Natural killer cell (primary cell): ENCODE results near the gene PDRG1. TPM values are rescaled to one million over a fixed set of nuclear protein-coding genes. Genes with fewer than 3 reads are reported as not detected.

Experiments
- ATAC-seq, 3 donors: fragments of 150-1000 bp in 2 of 3; fragments of 200-7000 bp in 1 of 3; cut with Tn5 transposase; 1 replicate in 1 of 3; 2 replicates in 2 of 3; pipeline ENCODE4 v1.10.0; 2021; ENCODE audit warnings: mild to moderate bottlenecking in 2 of 3, moderate library complexity in 2 of 3
- DNase-seq, 2 donors: peaks; one replicate each; pipeline versions ENCODE4 v3.0.0 to v3.0.0-alpha.2; 2013 to 2021; ENCODE audit warnings: mixed read lengths in 1 of 2
- H3K27ac ChIP-seq: one replicate; pipeline ENCODE4 v1.5.1; 2013; ENCODE audit warnings: mild to moderate bottlenecking, low read length
- H3K27me3 ChIP-seq: one replicate; pipeline ENCODE4 v1.6.1; 2013; ENCODE audit warnings: low read length; ENCODE audit not compliant: control insufficient read depth, insufficient read depth
- H3K36me3 ChIP-seq: one replicate; pipeline ENCODE4 v1.6.1; 2013; ENCODE audit warnings: low read length; ENCODE audit not compliant: control insufficient read depth, insufficient read depth
- H3K4me1 ChIP-seq: one replicate; pipeline ENCODE4 v1.6.1; 2013; ENCODE audit warnings: low read length; ENCODE audit not compliant: control insufficient read depth, insufficient read depth
- H3K4me3 ChIP-seq: one replicate; pipeline ENCODE4 v1.5.1; 2013; ENCODE audit warnings: low read length
- H3K9me3 ChIP-seq: one replicate; pipeline ENCODE4 v1.6.1; 2013; ENCODE audit warnings: low read length; ENCODE audit not compliant: control insufficient read depth, insufficient read depth
- H3K27ac Mint-ChIP-seq, 2 donors: one replicate each; pipeline ENCODE4 v1.8.0; 2022; ENCODE audit warnings: mild to moderate bottlenecking in 2 of 2, mixed read lengths in 2 of 2, moderate library complexity in 1 of 2
- H3K27me3 Mint-ChIP-seq, 2 donors: one replicate each; pipeline ENCODE4 v1.8.0; 2022; ENCODE audit warnings: low read depth in 2 of 2, mixed read lengths in 2 of 2
- H3K36me3 Mint-ChIP-seq: one replicate; pipeline ENCODE4 v1.8.0; 2022; ENCODE audit warnings: mixed read lengths
- H3K4me1 Mint-ChIP-seq, 2 donors: one replicate each; pipeline ENCODE4 v1.8.0; 2022; ENCODE audit warnings: mixed read lengths in 2 of 2
- H3K4me3 Mint-ChIP-seq: one replicate; pipeline ENCODE4 v1.8.0; 2022; ENCODE audit warnings: mild to moderate bottlenecking, moderate library complexity, mixed read lengths
- H3K9me3 Mint-ChIP-seq, 2 donors: one replicate each; pipeline ENCODE4 v1.8.0; 2022; ENCODE audit warnings: mixed read lengths in 2 of 2
- CTCF ChIP-seq: fragments of 200-600 bp; IDR thresholded peaks from one replicate; pipeline ENCODE4 v1.8.0; 2022; ENCODE audit warnings: antibody characterized with exemption
- WGBS: methylation state at CpG from one replicate; pipeline ENCODE4 v1.1.7; 2013; ENCODE audit warnings: missing lambda C conversion rate; ENCODE audit not compliant: insufficient coverage; 5-methylcytosine and 5-hydroxymethylcytosine counted together
- intact Hi-C: fragments of 100-400 bp; cut with micrococcal nuclease; formaldehyde crosslinking; loops from one replicate; pipeline ENCODE4 v1.14.2; 2022
- total RNA-seq, 4 donors: library from RNA; stranded (reverse); fragments of 120-200 nt in 1 of 4; gene quantifications; one replicate each; pipeline versions ENCODE4 v1.2.3 to v1.2.4, GENCODE V29; 2013 to 2022

The PDRG1 gene
- total RNA-seq, 3 donors from 2014 or later (not counting 1 experiment from before 2014, with no cell fraction given) = 9.0 to 12.8 (median 10.4) TPM

- H3K9me3 ChIP-seq = peaks cover 2% of the 10 kb centered on the region
- H3K4me1 Mint-ChIP-seq = peaks cover 19 to 24% of the 10 kb centered on the region in 2 donors
- peaks cover 50% of the 10 kb centered on the region for H3K36me3 ChIP-seq
- intact Hi-C loops = no loop called here
- TF ChIP-seq CTCF = no peak
- H3K4me1 ChIP-seq = peaks cover 9% of the 10 kb centered on the region
- no peak overlapping the region for H3K4me3 Mint-ChIP-seq
- H3K27me3 Mint-ChIP-seq = no peaks in the 10 kb centered on the region
- no peak overlapping the region for H3K27ac ChIP-seq
- H3K36me3 Mint-ChIP-seq = peaks cover 9% of the 10 kb centered on the region
- ATAC-seq (no peak), DNase-seq (no peak)
- 97% methylated on average over 6 of the region's 6 CpGs for WGBS
- H3K4me3 ChIP-seq = no peak overlapping the region
- H3K9me3 Mint-ChIP-seq = no peaks in the 10 kb centered on the region
- no peaks in the 10 kb centered on the region for H3K27me3 ChIP-seq
- H3K27ac Mint-ChIP-seq = no peak overlapping the region
Observed at GRCh38 chr20:31945785-31946184, 6.1 kb downstream of the PDRG1 start.

- H3K4me3 ChIP-seq = no peak overlapping the region
- H3K4me3 Mint-ChIP-seq = no peak overlapping the region
- ATAC-seq (no peak), DNase-seq (no peak)
- intact Hi-C loops = no loop called here
- H3K36me3 ChIP-seq = peaks cover 50% of the 10 kb centered on the region
- H3K36me3 Mint-ChIP-seq = peaks cover 9% of the 10 kb centered on the region
- H3K27me3 ChIP-seq = no peaks in the 10 kb centered on the region
- H3K9me3 ChIP-seq = peaks cover 2% of the 10 kb centered on the region
- WGBS = 94% methylated on average over 4 of the region's 4 CpGs
- no peak overlapping the region for H3K27ac ChIP-seq
- H3K9me3 Mint-ChIP-seq = no peaks in the 10 kb centered on the region
- H3K27me3 Mint-ChIP-seq = no peaks in the 10 kb centered on the region
- peaks cover 6% of the 10 kb centered on the region for H3K4me1 ChIP-seq
- no peak overlapping the region for H3K27ac Mint-ChIP-seq
- peaks cover 15 to 20% of the 10 kb centered on the region in 2 donors for H3K4me1 Mint-ChIP-seq
- no peak for TF ChIP-seq CTCF
Observed at GRCh38 chr20:31945319-31945718, 6.5 kb downstream of the PDRG1 start.

DNA sequence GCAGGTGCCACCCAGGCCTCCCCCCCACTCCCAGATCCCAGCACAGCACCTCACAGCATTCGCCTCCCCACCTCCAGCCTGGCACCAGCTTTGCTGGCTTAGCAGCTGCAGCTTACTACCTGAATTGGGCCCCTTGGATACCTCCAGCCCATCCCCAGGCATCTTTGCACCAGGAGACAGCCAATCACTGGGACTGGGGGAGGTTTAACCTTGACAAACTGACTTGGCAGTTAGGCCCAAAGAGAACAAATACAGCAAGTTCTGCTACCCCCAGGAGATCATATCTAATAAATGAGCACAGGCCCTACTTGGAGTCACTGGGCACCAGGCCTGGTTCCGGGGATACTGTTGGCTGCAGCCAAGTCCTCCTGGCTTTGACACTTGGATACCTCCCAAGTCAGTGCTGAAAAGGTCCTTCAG, 8.8 kb downstream of the PDRG1 start:
- Histone ChIP-seq H3K36me3 (peaks cover 39% of the 10 kb centered on the region), H3K9me3 (no peaks in the 10 kb centered on the region), H3K27me3 (no peaks in the 10 kb centered on the region), H3K27ac (no peak overlapping the region), H3K4me1 (no peaks in the 10 kb centered on the region), H3K4me3 (no peak overlapping the region)
- ATAC-seq = no peak
- H3K27ac Mint-ChIP-seq = no peak overlapping the region
- H3K4me1 Mint-ChIP-seq = peaks cover 0 to 5% of the 10 kb centered on the region in 2 donors
- no peaks in the 10 kb centered on the region for H3K9me3 Mint-ChIP-seq
- no peaks in the 10 kb centered on the region for H3K36me3 Mint-ChIP-seq
- WGBS = 98% methylated on average over 2 of the region's 2 CpGs
- intact Hi-C loops = no loop called here
- DNase-seq = no peak
- no peak for TF ChIP-seq CTCF
- H3K27me3 Mint-ChIP-seq = no peaks in the 10 kb centered on the region
- H3K4me3 Mint-ChIP-seq = no peak overlapping the region

- Histone ChIP-seq H3K27ac (no peak overlapping the region), H3K36me3 (peaks cover 6% of the 10 kb centered on the region), H3K27me3 (no peaks in the 10 kb centered on the region), H3K4me1 (no peaks in the 10 kb centered on the region), H3K4me3 (no peak overlapping the region), H3K9me3 (no peaks in the 10 kb centered on the region)
- 100% methylated on average over 1 of the region's 2 CpGs for WGBS
- ATAC-seq = no peak
- Mint-ChIP-seq H3K4me3 (no peak overlapping the region), H3K9me3 (no peaks in the 10 kb centered on the region), H3K4me1 (peaks cover 0 to 5% of the 10 kb centered on the region in 2 donors), H3K27me3 (no peaks in the 10 kb centered on the region), H3K27ac (no peak overlapping the region), H3K36me3 (no peaks in the 10 kb centered on the region)
- intact Hi-C loops = no loop called here
- no peak for DNase-seq
- TF ChIP-seq CTCF = no peak
Observed at GRCh38 chr20:31939661-31940060, 12.2 kb downstream of the PDRG1 start.
